Smooth muscle cell (in vitro differentiated cells): ENCODE results near the gene LPIN1. TPM values are rescaled to one million over a fixed set of nuclear protein-coding genes. Genes with fewer than 3 reads are reported as not detected.

Source experiments
- DNase-seq: peaks from one replicate; lab custom pipeline; 2025; ENCODE audit not compliant: unreplicated experiment; lab: John Stamatoyannopoulos, UW
- H2AFZ ChIP-seq: fragments of 200-600 bp; sonication (generic); 2 replicates; pipeline ENCODE4 v1.6.0; 2016; ENCODE audit warnings: antibody characterized with exemption, low read depth, mild to moderate bottlenecking
- H3F3A ChIP-seq: fragments of 200-600 bp; sonication (generic); 2 replicates; pipeline ENCODE4 v1.6.0; 2017; ENCODE audit warnings: antibody characterized with exemption, low read depth
- H3K27ac ChIP-seq: fragments of 200-600 bp; sonication (generic); 2 replicates; pipeline ENCODE4 v1.5.1; 2016; ENCODE audit warnings: low read depth, mild to moderate bottlenecking
- H3K27me3 ChIP-seq: fragments of 200-600 bp; sonication (generic); 2 replicates; pipeline ENCODE4 v1.6.1; 2016; ENCODE audit warnings: low read depth, mild to moderate bottlenecking
- H3K36me3 ChIP-seq: fragments of 200-600 bp; sonication (generic); 2 replicates; pipeline ENCODE4 v1.5.1; 2016; ENCODE audit warnings: low read depth
- H3K4me1 ChIP-seq: fragments of 200-600 bp; sonication (generic); 2 replicates; pipeline ENCODE4 v1.5.1; 2016; ENCODE audit warnings: low read depth
- H3K4me2 ChIP-seq: fragments of 200-600 bp; sonication (generic); 2 replicates; pipeline ENCODE4 v1.6.0; 2016; ENCODE audit warnings: mild to moderate bottlenecking
- H3K4me3 ChIP-seq: fragments of 200-600 bp; sonication (generic); 2 replicates; pipeline ENCODE4 v1.5.1; 2016; ENCODE audit warnings: mild to moderate bottlenecking
- H3K79me2 ChIP-seq: fragments of 200-600 bp; sonication (generic); 2 replicates; pipeline ENCODE4 v1.6.0; 2016; ENCODE audit warnings: low read depth, mild to moderate bottlenecking
- H3K9ac ChIP-seq: fragments of 200-600 bp; sonication (generic); 2 replicates; pipeline ENCODE4 v1.6.0; 2016; ENCODE audit warnings: low read depth
- H3K9me3 ChIP-seq: fragments of 200-600 bp; sonication (generic); replicated peaks from 2 replicates; pipeline ENCODE4 v1.5.1; 2016; ENCODE audit warnings: low read depth
- H4K20me1 ChIP-seq: fragments of 200-600 bp; sonication (generic); 2 replicates; pipeline ENCODE4 v1.6.0; 2016; ENCODE audit warnings: low read depth
- CTCF ChIP-seq: fragments of 200-600 bp; sonication (generic); IDR thresholded peaks from 2 replicates; pipeline ENCODE4 v1.5.1; 2017; ENCODE audit warnings: borderline replicate concordance, mild to moderate bottlenecking, antibody characterized with exemption; ENCODE audit not compliant: insufficient read depth, poor library complexity, severe bottlenecking
- WGBS: methylation state at CpG from one replicate; pipeline ENCODE4 v1.1.7; 2016; ENCODE audit warnings: low lambda C conversion rate; 5-methylcytosine and 5-hydroxymethylcytosine counted together
- polyA plus RNA-seq: library from polyadenylated mRNA; unstranded; fragments of >200 nt; fragmentation: Nextera tagmentation; extraction: Ambion mirVana; gene quantifications from 2 replicates; pipeline ENCODE4 v1.2.1, GENCODE V29; 2016
- total RNA-seq: library from RNA; depleted of rRNA; stranded (reverse); fragments of >200 nt; gene quantifications from 2 replicates; pipeline ENCODE4 v1.2.3, GENCODE V29; 2014

LPIN1 gene
- total and polyA plus RNA-seq, 2 experiments from 2014 or later = 13.8 to 17.9 TPM

- no peak for DNase-seq
- Histone ChIP-seq H3K9me3 (no peaks in the 10 kb centered on the region), H3K4me1 (no peaks in the 10 kb centered on the region), H4K20me1 (no peaks in the 10 kb centered on the region), H3K27me3 (no peaks in the 10 kb centered on the region), H3F3A (peaks cover 12% of the 10 kb centered on the region), H3K36me3 (no peaks in the 10 kb centered on the region), H3K4me3 (no peak overlapping the region), H2AFZ (no peak overlapping the region), H3K9ac (no peak overlapping the region), H3K27ac (no peak overlapping the region), H3K79me2 (no peaks in the 10 kb centered on the region), H3K4me2 (peak overlapping the region; percentile 20)
- 39% methylated on average over 8 of the region's 8 CpGs for WGBS
- peak; percentile 30 for TF ChIP-seq CTCF
Measured at GRCh38 chr2:11738589-11739436, 7.6 kb upstream of the LPIN1 start.

GRCh38 chr2:11740723-11741122 lies 5.7 kb upstream of the LPIN1 start:
- peaks cover 7% of the 10 kb centered on the region for H3K4me1 ChIP-seq
- no peak overlapping the region for H3K4me2 ChIP-seq
- H3K9ac ChIP-seq = no peak overlapping the region
- H3K27me3 ChIP-seq = no peaks in the 10 kb centered on the region
- no peak overlapping the region for H3K4me3 ChIP-seq
- no peaks in the 10 kb centered on the region for H3K79me2 ChIP-seq
- no peaks in the 10 kb centered on the region for H4K20me1 ChIP-seq
- no peak overlapping the region for H2AFZ ChIP-seq
- peaks cover 21% of the 10 kb centered on the region for H3F3A ChIP-seq
- no peak for TF ChIP-seq CTCF
- H3K36me3 ChIP-seq = no peaks in the 10 kb centered on the region
- no peak for DNase-seq
- H3K9me3 ChIP-seq = no peaks in the 10 kb centered on the region
- WGBS = 59% methylated on average over 3 of the region's 3 CpGs
- no peak overlapping the region for H3K27ac ChIP-seq

- H3K4me1 ChIP-seq = peaks cover 13% of the 10 kb centered on the region
- peaks cover 2% of the 10 kb centered on the region for H4K20me1 ChIP-seq
- no peak overlapping the region for H3K4me2 ChIP-seq
- peaks cover 6% of the 10 kb centered on the region for H3K79me2 ChIP-seq
- TF ChIP-seq CTCF = no peak
- H3F3A ChIP-seq = peaks cover 21% of the 10 kb centered on the region
- no peaks in the 10 kb centered on the region for H3K9me3 ChIP-seq
- 66% methylated on average over 4 of the region's 4 CpGs for WGBS
- no peaks in the 10 kb centered on the region for H3K36me3 ChIP-seq
- no peak overlapping the region for H3K27ac ChIP-seq
- no peak overlapping the region for H2AFZ ChIP-seq
- no peak for DNase-seq
- no peak overlapping the region for H3K4me3 ChIP-seq
- H3K27me3 ChIP-seq = no peaks in the 10 kb centered on the region
- no peak overlapping the region for H3K9ac ChIP-seq
Measured at GRCh38 chr2:11742317-11742701, 4.1 kb upstream of the LPIN1 start.

GRCh38 chr2:11742702-11743357 lies 3.6 kb upstream of the LPIN1 start:
- 79% methylated on average over 16 of the region's 16 CpGs for WGBS
- Histone ChIP-seq H3K79me2 (peaks cover 11% of the 10 kb centered on the region), H4K20me1 (peaks cover 6% of the 10 kb centered on the region), H3K4me3 (no peak overlapping the region), H3K27me3 (no peaks in the 10 kb centered on the region), H3F3A (peaks cover 21% of the 10 kb centered on the region), H3K9me3 (no peaks in the 10 kb centered on the region), H3K36me3 (no peaks in the 10 kb centered on the region), H2AFZ (no peak overlapping the region), H3K4me1 (peaks cover 18% of the 10 kb centered on the region), H3K27ac (no peak overlapping the region), H3K9ac (no peak overlapping the region), H3K4me2 (no peak overlapping the region)
- no peak for DNase-seq
- TF ChIP-seq CTCF = no peak
